ENCODE data around the gene ST6GAL2.

ST6GAL2 gene

GRCh38 chr2:106828119-106828518, 57.8 kb downstream of the ST6GAL2 start:
- no peak for DNase-seq (ENCODE audit: low read depth, low spot score)

- DNase-seq (ENCODE audit: low read depth, low spot score), result no peak
Measured at GRCh38 chr2:106827158-106827557, 58.8 kb downstream of the ST6GAL2 start.

GRCh38 chr2:106825161-106825560, 60.8 kb downstream of the ST6GAL2 start:
- no peak for DNase-seq (ENCODE audit: low read depth, low spot score)

GRCh38 chr2:106816974-106817373, 69.0 kb downstream of the ST6GAL2 start:
- no peak for DNase-seq (ENCODE audit: low read depth, low spot score)

DNA sequence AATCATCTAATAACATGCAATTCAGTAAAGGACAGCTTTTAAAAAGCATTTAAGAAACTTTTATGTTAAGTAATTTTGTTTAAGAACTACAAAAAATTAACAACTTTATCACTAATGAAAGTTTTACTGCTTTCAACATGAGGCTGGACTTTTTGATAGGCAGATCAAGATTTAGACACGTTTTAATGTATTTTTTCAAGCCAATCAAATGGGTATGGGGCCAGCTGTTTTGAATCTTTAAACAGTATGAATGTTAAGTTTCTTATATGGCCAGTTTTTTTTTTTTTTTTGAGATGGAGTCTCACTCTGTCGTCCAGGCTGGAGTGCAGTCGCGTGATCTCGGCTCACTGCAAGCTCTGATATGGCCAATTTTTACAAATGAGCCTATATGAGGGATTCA, 73.1 kb downstream of the ST6GAL2 start:
- no peak for DNase-seq (ENCODE audit: low read depth, low spot score)

DNA sequence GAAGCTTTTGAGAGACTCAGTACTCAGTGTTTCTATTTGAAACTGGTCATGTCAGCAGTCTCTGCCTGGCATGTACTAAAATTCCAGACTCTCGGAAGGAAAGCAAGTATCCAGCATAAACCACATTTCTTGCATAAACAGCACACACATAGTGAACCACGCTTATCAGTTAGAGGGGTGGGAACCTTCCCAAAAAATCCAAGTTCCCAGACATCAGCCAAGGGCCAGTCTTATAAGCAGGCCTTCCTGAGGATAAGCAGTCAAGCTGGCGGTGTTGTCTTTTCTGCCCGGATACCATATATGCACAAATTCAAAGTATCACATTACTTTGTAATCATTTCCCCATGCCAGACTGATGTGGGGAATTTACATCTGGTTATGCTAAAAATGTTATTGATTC, 73.6 kb downstream of the ST6GAL2 start:
- DNase-seq (ENCODE audit: low read depth, low spot score), result no peak

GRCh38 chr2:106805716-106806115, 80.3 kb downstream of the ST6GAL2 start:
- no peak for DNase-seq (ENCODE audit: low read depth, low spot score)

DNA sequence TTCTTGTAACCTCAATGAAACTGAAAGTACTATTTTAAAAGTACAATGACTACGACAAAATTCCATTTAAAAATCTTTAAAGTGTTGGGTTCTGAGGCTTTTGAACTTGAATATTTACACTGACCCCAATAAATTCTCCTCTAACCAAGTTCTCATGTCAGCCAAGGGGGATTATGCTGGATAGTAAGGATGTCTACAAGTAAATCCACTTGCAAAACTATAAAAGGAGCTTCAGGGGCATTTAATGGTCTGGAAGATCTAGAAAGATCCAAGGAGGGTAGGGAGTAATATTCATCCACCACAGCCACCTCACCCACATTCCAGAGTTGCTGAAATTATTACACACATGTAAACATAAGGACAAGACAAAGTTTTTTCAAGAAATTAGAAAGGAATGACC, 81.8 kb downstream of the ST6GAL2 start:
- DNase-seq (ENCODE audit: low read depth, low spot score), result no peak

- no peak for DNase-seq (ENCODE audit: low read depth, low spot score)
Measured at GRCh38 chr2:106800976-106801655, 84.9 kb downstream of the ST6GAL2 start.

DNA sequence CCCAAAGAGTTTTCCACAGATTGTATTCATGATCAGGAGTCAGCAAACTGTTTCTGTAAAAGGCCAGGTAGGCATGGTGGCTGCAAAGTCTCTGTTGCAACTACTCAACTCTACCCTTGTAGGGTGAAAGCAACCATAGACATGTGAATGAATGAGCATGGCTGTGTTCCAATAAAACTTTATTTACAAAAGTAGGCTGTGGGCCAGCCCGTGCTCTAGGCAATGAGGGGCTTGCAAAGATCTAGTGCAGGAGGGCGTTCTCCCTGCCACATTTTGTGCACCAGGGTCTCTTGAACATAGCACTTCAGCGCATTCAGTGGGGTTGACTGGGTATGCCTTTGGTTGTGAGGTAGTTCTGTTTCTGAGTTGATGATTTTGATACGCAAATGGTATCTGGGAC, 85.8 kb downstream of the ST6GAL2 start:
- DNase-seq (ENCODE audit: low read depth, low spot score), result no peak

- DNase-seq (ENCODE audit: low read depth, low spot score), result no peak
Measured at GRCh38 chr2:106798826-106799552, 87.0 kb downstream of the ST6GAL2 start.

DNA sequence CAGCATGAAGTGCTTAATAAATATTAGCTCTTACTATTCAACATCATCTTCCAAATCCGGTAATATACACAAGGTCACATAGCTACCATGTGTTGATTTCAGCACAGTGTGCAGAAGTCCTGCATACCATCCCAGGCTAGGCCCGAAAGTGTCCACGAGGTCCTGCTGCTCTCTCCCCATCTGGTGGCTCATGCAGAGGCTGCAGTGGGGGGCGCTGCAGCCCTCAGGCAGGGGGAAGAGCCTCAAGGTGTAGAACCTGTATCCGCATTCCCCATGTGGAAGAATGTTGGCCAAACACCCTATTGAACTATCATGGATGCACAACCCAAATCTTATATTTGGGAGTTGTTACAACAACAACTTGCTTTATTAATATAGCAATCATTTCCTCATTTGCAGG, 88.5 kb downstream of the ST6GAL2 start:
- DNase-seq (ENCODE audit: low read depth, low spot score), result no peak

- DNase-seq (ENCODE audit: low read depth, low spot score), result no peak
Measured at GRCh38 chr2:106792671-106793070, 93.3 kb downstream of the ST6GAL2 start.

GRCh38 chr2:106789185-106789584, 96.8 kb downstream of the ST6GAL2 start:
- DNase-seq (ENCODE audit: low read depth, low spot score), result no peak

GRCh38 chr2:106782681-106783080, 103.3 kb downstream of the ST6GAL2 start:
- no peak for DNase-seq (ENCODE audit: low read depth, low spot score)

DNA sequence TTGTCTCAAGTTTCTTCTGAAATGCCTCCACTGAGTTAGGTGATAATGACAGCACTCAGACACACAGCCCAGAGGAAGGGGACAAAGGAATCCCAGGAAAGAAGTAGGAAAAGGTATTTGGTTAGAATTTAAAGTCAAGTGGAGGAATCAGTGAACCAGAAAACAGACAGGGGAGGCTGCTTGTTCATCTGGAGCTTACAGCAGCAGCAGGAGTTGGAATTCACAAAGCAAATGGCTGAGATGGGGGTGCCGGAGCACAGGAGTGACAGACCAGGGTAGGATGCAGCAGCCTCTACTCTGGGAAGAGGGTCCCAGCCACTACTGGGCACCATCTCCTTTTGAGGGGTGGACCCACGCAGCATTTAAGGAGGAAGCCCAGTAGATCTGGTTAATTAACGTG, 104.8 kb downstream of the ST6GAL2 start:
- no peak for DNase-seq (ENCODE audit: low read depth, low spot score)

- DNase-seq (ENCODE audit: low read depth, low spot score), result no peak
Measured at GRCh38 chr2:106771811-106772210, 114.2 kb downstream of the ST6GAL2 start.

DNA sequence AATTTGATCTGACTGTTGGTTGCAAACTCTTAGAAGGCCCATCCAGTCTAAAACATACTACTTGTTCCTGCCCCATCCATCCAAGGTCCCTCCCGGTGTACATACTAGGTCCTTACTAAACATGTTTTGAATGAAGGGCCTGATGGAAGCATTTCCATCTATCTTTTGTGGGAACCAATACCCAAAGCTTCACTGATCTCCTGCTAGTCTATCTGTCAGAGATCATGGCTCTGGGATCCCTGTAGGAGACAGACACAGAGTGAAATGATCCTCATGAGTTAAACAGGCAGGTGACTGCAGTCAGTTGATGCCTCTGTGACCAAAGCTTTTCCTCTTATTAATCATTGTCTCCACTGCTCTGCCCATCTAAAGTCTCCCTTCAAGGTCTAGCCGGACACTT, 115.0 kb downstream of the ST6GAL2 start:
- DNase-seq (ENCODE audit: low read depth, low spot score), result no peak

DNA sequence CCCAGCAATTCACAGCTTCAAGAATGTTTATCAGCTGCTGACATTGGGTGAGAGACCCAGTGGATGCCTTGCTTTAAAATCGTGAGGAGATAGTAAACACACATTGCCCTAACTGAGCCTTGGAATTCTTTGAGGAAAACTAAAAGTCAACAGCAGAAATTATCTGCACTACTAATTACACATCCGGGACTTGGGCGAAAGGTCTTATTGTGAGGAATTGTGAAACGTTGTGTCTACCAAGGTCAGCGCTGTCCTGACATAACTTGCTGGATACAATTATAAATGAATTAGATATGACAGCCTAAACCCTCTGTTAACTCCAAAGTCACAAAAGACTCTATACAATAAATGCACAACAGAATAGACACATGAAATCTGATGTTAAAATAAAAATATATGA, 121.4 kb downstream of the ST6GAL2 start:
- no peak for DNase-seq (ENCODE audit: low read depth, low spot score)

DNA sequence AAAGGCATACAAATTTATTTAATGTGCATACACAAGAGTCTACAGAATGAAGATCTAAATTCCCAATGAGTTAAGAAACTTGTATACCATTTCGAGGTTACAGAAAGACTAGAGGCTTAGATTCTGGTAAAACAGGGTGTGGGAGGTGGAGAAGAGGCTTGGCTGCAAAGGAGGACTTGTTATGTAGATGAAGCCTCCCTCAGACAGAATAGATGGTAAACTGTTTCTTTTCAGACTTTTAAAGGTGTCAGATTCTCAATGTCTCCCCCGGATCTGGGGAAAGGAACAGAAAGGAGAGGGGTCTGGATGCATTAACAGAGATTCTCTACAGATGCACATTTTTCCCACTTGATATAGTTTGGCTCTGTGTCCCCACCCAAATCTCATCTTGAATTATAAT, 126.0 kb downstream of the ST6GAL2 start:
- DNase-seq (ENCODE audit: low read depth, low spot score), result no peak

GRCh38 chr2:106758901-106759497, 127.0 kb downstream of the ST6GAL2 start:
- no peak for DNase-seq (ENCODE audit: low read depth, low spot score)
